ENCODE measurements around the gene TRAPPC10. TPM values are rescaled to one million over a fixed set of nuclear protein-coding genes. Genes with fewer than 3 reads are reported as not detected.

Gene TRAPPC10
- total RNA-seq, 2 donors from 2014 or later = 36.8 to 40.1 TPM

DNA sequence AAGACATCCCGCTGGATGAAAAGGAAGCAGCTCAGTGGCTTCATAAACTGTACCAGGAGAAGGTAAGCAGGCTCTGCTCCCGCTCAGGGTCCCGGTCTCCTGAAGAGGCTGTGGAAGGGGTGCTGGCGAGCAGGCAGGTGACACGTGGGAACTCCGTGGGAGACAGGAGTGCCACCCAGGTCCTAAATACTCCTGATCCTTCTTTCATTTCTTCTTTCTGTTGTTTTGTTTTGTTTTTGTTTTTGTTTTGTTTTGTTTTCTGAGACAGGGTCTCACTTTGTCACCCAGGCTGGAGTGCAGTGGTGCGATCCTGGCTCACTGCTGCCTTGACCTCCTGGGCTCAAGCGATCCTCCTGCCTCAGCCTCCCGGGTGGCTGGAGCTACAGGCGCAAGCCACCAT lies 34.0 kb upstream of the TRAPPC10 start:
- Histone ChIP-seq H3K4me1 (ENCODE audit: control insufficient read depth, insufficient read depth, low read length) (no peaks in the 10 kb centered on the region), H3K36me3 (ENCODE audit: control insufficient read depth, insufficient read depth, low read length) (peaks cover 22% of the 10 kb centered on the region), H3K27me3 (ENCODE audit: control insufficient read depth, insufficient read depth, low read length, poor library complexity, severe bottlenecking) (no peaks in the 10 kb centered on the region), H3K27ac (ENCODE audit: low read depth, low read length) (no peak overlapping the region), H3K9ac (ENCODE audit: extremely low read depth, low read length, poor library complexity, severe bottlenecking) (no peak overlapping the region), H3K9me3 (ENCODE audit: control insufficient read depth, low read length) (no peaks in the 10 kb centered on the region), H3K4me3 (ENCODE audit: low read length) (no peak overlapping the region)
- WGBS, 2 experiments (ENCODE audit: insufficient coverage in 1 of 2, insufficient read length in 1 of 2) = 97 to 99% methylated on average over 9 to 10 of the region's 10 CpGs
- TF ChIP-seq, protein P1, sequence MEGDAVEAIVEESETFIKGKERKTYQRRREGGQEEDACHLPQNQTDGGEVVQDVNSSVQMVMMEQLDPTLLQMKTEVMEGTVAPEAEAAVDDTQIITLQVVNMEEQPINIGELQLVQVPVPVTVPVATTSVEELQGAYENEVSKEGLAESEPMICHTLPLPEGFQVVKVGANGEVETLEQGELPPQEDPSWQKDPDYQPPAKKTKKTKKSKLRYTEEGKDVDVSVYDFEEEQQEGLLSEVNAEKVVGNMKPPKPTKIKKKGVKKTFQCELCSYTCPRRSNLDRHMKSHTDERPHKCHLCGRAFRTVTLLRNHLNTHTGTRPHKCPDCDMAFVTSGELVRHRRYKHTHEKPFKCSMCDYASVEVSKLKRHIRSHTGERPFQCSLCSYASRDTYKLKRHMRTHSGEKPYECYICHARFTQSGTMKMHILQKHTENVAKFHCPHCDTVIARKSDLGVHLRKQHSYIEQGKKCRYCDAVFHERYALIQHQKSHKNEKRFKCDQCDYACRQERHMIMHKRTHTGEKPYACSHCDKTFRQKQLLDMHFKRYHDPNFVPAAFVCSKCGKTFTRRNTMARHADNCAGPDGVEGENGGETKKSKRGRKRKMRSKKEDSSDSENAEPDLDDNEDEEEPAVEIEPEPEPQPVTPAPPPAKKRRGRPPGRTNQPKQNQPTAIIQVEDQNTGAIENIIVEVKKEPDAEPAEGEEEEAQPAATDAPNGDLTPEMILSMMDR (conservative IDR thresholded peaks at IDR 0.05) = no peak
- Mint-ChIP-seq H3K27me3 (ENCODE audit: insufficient read depth) (no peaks in the 10 kb centered on the region), H3K36me3 (ENCODE audit: low read depth) (peaks cover 26% of the 10 kb centered on the region), H3K4me1 (no peaks in the 10 kb centered on the region), H3K4me3 (no peak overlapping the region), H3K9me3 (no peaks in the 10 kb centered on the region), H3K27ac (no peak overlapping the region)
- DNase-seq = no peak

DNA sequence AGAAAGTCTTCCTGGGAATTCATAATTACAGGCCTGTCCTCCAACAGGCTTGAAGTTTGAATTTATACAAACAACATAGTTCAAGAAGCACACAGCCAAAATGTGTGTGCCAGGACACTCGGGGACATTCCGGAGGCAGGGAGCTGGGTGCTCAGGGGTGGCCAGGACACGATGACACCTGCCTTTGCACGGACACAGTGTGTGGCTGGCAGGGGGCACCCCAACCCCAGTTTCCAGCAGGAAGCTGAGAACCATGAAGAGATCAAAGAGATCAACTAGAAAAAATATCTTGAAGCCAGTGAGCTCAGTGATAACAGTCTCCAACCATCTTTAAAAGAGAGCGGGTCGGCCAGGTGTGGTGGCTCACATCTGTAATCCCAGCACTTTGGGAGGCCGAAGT lies 32.5 kb upstream of the TRAPPC10 start:
- TF ChIP-seq, protein P1 (conservative IDR thresholded peaks at IDR 0.05) = no peak
- H3K9me3 ChIP-seq (ENCODE audit: control insufficient read depth, low read length) = no peaks in the 10 kb centered on the region
- Mint-ChIP-seq H3K4me3 (no peak overlapping the region), H3K27me3 (ENCODE audit: insufficient read depth) (no peaks in the 10 kb centered on the region), H3K36me3 (ENCODE audit: low read depth) (peaks cover 28% of the 10 kb centered on the region), H3K9me3 (no peaks in the 10 kb centered on the region), H3K4me1 (no peaks in the 10 kb centered on the region), H3K27ac (no peak overlapping the region)
- WGBS, 2 experiments (ENCODE audit: insufficient coverage in 1 of 2, insufficient read length in 1 of 2) = 95% methylated on average over 7 of the region's 7 CpGs
- no peak overlapping the region for H3K27ac ChIP-seq (ENCODE audit: low read depth, low read length)
- no peaks in the 10 kb centered on the region for H3K4me1 ChIP-seq (ENCODE audit: control insufficient read depth, insufficient read depth, low read length)
- H3K9ac ChIP-seq (ENCODE audit: extremely low read depth, low read length, poor library complexity, severe bottlenecking) = no peak overlapping the region
- H3K4me3 ChIP-seq (ENCODE audit: low read length) = no peak overlapping the region
- H3K36me3 ChIP-seq (ENCODE audit: control insufficient read depth, insufficient read depth, low read length) = peaks cover 22% of the 10 kb centered on the region
- DNase-seq = no peak
- no peaks in the 10 kb centered on the region for H3K27me3 ChIP-seq (ENCODE audit: control insufficient read depth, insufficient read depth, low read length, poor library complexity, severe bottlenecking)

DNA sequence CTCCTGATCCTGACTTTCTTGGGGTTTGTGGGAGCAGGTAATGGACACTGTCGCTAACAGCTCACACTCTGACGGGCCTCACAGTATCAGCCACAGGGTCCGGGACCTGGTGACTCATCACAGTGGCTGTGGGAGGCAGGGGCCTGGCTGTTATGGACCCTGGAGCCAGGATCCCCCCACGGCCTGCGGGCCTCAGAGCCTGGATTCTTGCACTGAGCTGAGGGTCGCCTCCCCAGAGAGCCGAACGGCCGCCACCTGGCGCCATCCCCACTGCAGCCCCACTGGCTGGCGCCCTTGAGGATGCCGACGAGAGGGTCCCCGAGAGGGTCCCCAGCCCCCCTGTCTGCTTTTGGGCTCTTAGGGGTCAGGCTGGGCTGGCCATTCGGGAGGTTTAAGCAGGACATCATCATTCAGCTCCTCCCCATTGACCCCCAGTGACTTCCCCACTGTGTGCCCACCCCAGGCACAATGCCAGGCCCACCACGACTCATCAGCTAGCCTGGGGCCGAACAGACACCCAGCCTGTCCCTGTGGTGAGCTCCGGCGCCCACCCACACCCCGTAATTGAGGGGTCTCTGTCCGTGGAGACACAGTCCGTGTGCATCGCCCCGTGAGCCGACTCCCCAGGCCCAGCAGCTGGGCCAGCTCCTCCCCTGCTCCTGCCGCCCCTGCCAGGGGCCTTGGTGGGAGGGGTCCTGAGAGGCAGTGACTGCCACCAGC lies 30.8 kb upstream of the TRAPPC10 start:
- no peak for DNase-seq
- TF ChIP-seq, protein P1 (conservative IDR thresholded peaks at IDR 0.05) = no peak
- 89 to 90% methylated on average over 14 to 26 of the region's 26 CpGs for WGBS, 2 experiments (ENCODE audit: insufficient coverage in 1 of 2, insufficient read length in 1 of 2)
- Histone ChIP-seq H3K9ac (ENCODE audit: extremely low read depth, low read length, poor library complexity, severe bottlenecking) (no peak overlapping the region), H3K9me3 (ENCODE audit: control insufficient read depth, low read length) (no peaks in the 10 kb centered on the region), H3K27ac (ENCODE audit: low read depth, low read length) (no peak overlapping the region), H3K27me3 (ENCODE audit: control insufficient read depth, insufficient read depth, low read length, poor library complexity, severe bottlenecking) (no peaks in the 10 kb centered on the region), H3K4me1 (ENCODE audit: control insufficient read depth, insufficient read depth, low read length) (no peaks in the 10 kb centered on the region), H3K4me3 (ENCODE audit: low read length) (no peak overlapping the region), H3K36me3 (ENCODE audit: control insufficient read depth, insufficient read depth, low read length) (peaks cover 22% of the 10 kb centered on the region)
- Mint-ChIP-seq H3K27me3 (ENCODE audit: insufficient read depth) (no peaks in the 10 kb centered on the region), H3K4me3 (no peak overlapping the region), H3K9me3 (no peaks in the 10 kb centered on the region), H3K4me1 (peaks cover 4% of the 10 kb centered on the region), H3K27ac (no peak overlapping the region), H3K36me3 (ENCODE audit: low read depth) (peaks cover 28% of the 10 kb centered on the region)

All from endodermal cell (in vitro differentiated cells).